ENCODE measurements around the gene SLC26A9.
"Not testable (repeated sequence)": the region's sequence is repeated elsewhere in the genome, so short reads cannot be mapped to it uniquely, and the experiment has no call there.

GRCh38 chr1:205889706-205890105, 53.5 kb downstream of the SLC26A9 start:
- TF ChIP-seq, protein P1, sequence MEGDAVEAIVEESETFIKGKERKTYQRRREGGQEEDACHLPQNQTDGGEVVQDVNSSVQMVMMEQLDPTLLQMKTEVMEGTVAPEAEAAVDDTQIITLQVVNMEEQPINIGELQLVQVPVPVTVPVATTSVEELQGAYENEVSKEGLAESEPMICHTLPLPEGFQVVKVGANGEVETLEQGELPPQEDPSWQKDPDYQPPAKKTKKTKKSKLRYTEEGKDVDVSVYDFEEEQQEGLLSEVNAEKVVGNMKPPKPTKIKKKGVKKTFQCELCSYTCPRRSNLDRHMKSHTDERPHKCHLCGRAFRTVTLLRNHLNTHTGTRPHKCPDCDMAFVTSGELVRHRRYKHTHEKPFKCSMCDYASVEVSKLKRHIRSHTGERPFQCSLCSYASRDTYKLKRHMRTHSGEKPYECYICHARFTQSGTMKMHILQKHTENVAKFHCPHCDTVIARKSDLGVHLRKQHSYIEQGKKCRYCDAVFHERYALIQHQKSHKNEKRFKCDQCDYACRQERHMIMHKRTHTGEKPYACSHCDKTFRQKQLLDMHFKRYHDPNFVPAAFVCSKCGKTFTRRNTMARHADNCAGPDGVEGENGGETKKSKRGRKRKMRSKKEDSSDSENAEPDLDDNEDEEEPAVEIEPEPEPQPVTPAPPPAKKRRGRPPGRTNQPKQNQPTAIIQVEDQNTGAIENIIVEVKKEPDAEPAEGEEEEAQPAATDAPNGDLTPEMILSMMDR (IDR thresholded peaks at IDR 0.05; ENCODE audit: borderline replicate concordance, extremely low read depth, low read length, poor library complexity, severe bottlenecking): not testable (repeated sequence)
- not testable (repeated sequence) for TF ChIP-seq EZH2 (IDR thresholded peaks at IDR 0.05; ENCODE audit: borderline replicate concordance, low read depth, low read length, severe bottlenecking)

Measured in DND-41 (cell line).